ENCODE measurements around the gene ARRDC1.

Gene ARRDC1

GRCh38 chr9:137632230-137633161 is 27.0 kb downstream of the ARRDC1 start (continued):
- TF ChIP-seq ZNF639 (tag by site-specific recombination; IDR thresholded peaks at IDR 0.05) (peak; percentile 74), ZFP3 (tag by site-specific recombination; IDR thresholded peaks at IDR 0.05; ENCODE audit: low read depth) (no peak), KLF8 (tag by site-specific recombination; IDR thresholded peaks at IDR 0.05) (peak; percentile 39), ZNF16 (tag by site-specific recombination; IDR thresholded peaks at IDR 0.05; ENCODE audit: low read depth) (no peak), WT1 (tag by site-specific recombination; IDR thresholded peaks at IDR 0.05) (no peak), PRDM4 (tag by site-specific recombination; IDR thresholded peaks at IDR 0.05) (peak; percentile 86), PRDM10 (tag by site-specific recombination; IDR thresholded peaks at IDR 0.05) (peak; percentile 97), SP2 (tag by site-specific recombination; IDR thresholded peaks at IDR 0.05) (peak; percentile 42), ZNF121 (tag by site-specific recombination; IDR thresholded peaks at IDR 0.05) (peak; percentile 92; the same call in 1 of the 2 replicates), ZNF544 (tag by site-specific recombination; IDR thresholded peaks at IDR 0.05) (no peak), ZBTB20 (tag by site-specific recombination; IDR thresholded peaks at IDR 0.05) (peak; percentile 15; the same call in 1 of the 2 replicates), ZNF2 (tag by site-specific recombination; IDR thresholded peaks at IDR 0.05) (peak; percentile 36; the same call in 1 of the 2 replicates), ZIC2 (tag by site-specific recombination; IDR thresholded peaks at IDR 0.05) (peak; percentile 72), ZNF148 (tag by site-specific recombination; IDR thresholded peaks at IDR 0.05; ENCODE audit: borderline replicate concordance) (no peak), ZNF394 (tag by site-specific recombination; IDR thresholded peaks at IDR 0.05; ENCODE audit: borderline replicate concordance) (peak; percentile 58; the same call in 1 of the 2 replicates), MEIS1 (CRISPR knock-in tag; IDR thresholded peaks at IDR 0.05; ENCODE audit: borderline replicate concordance) (no peak), ZBTB6 (tag by site-specific recombination; IDR thresholded peaks at IDR 0.05) (no peak), YY1 (tag by site-specific recombination; IDR thresholded peaks at IDR 0.05) (no peak), ZNF223 (tag by site-specific recombination; IDR thresholded peaks at IDR 0.05) (no peak), ZNF660 (tag by site-specific recombination; IDR thresholded peaks at IDR 0.05) (0 out of 2 replicates have a peak, but pooled peaks have one; percentile 44), GLIS1 (tag by site-specific recombination; IDR thresholded peaks at IDR 0.05) (peak; percentile 77), OVOL3 (tag by site-specific recombination; IDR thresholded peaks at IDR 0.05) (no peak), ZNF211 (tag by site-specific recombination; IDR thresholded peaks at IDR 0.05; ENCODE audit: low read depth) (0 out of 2 replicates have a peak, but pooled peaks have one; percentile 40), EGR2 (tag by site-specific recombination; IDR thresholded peaks at IDR 0.05; ENCODE audit: low read depth) (peak; percentile 51; the same call in 1 of the 2 replicates), KLF1 (tag by site-specific recombination; IDR thresholded peaks at IDR 0.05) (no peak), ZNF449 (tag by site-specific recombination; IDR thresholded peaks at IDR 0.05) (no peak)
